ENCODE measurements around the gene TUBGCP5. TPM values are rescaled to one million over a fixed set of nuclear protein-coding genes. Genes with fewer than 3 reads are reported as not detected.
"Not testable (repeated sequence)": the region's sequence is repeated elsewhere in the genome, so short reads cannot be mapped to it uniquely, and the experiment has no call there.

TUBGCP5 gene
- total and polyA plus RNA-seq, 2 donors (not counting 1 experiment from before 2014, with no cell fraction given), result 11.0 to 23.1 TPM

- ATAC-seq (ENCODE audit: low read depth); H3K27me3 Mint-ChIP-seq: not testable (repeated sequence)
Observed at GRCh38 chr15:23043987-23044386, 4.6 kb upstream of the TUBGCP5 start.

DNA sequence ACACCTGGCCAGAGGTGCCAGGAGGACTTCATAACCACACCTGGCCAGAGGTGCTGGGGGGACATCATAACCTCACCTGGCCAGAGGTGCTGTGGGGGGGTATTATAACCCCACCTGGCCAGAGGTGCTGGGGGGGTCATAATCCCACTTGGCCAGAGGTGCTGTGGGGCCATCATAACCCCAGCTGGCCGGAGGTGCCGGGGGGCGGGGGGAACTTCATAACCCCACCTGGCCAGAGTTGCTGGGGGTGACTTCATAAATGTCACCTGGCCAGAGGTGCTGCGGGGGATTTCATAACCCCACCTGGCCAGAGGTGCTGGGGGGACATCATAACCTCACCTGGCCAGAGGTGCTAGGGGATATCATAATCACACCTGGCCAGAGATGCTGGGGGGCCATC lies 4.2 kb upstream of the TUBGCP5 start:
- H3K4me1 Mint-ChIP-seq; H3K4me3 ChIP-seq (ENCODE audit: control extremely low read depth in 1 of 5, extremely low read depth in 1 of 5, insufficient read depth in 1 of 5, low read depth in 2 of 5, low read length in 4 of 5); DNase-seq; ATAC-seq (ENCODE audit: low read depth); H3K4me2 ChIP-seq (replicated peaks; ENCODE audit: low read depth, low read length, poor library complexity, severe bottlenecking); H3K9me3 Mint-ChIP-seq (ENCODE audit: insufficient read depth); H3K79me2 ChIP-seq (ENCODE audit: control insufficient read depth, insufficient read depth, low read length); H2AFZ ChIP-seq (ENCODE audit: insufficient read depth, low read depth, low read length, poor library complexity, severe bottlenecking); H3K27ac ChIP-seq (ENCODE audit: low read length in 2 of 2); H3K4me3 Mint-ChIP-seq; POLR2A ChIA-PET; intact Hi-C loops (cut with micrococcal nuclease); H4K20me1 ChIP-seq (ENCODE audit: control insufficient read depth, insufficient read depth, low read length, poor library complexity, severe bottlenecking); H3K36me3 ChIP-seq (replicated peaks in 1 of 2; ENCODE audit: control extremely low read depth in 1 of 2, control insufficient read depth in 1 of 2, extremely low read depth in 1 of 2, insufficient read depth in 2 of 2, low read length in 1 of 2); CTCF ChIA-PET; H3K27me3 Mint-ChIP-seq; H3K27me3 ChIP-seq (replicated peaks in 1 of 4; ENCODE audit: control extremely low read depth in 1 of 4, control insufficient read depth in 3 of 4, insufficient read depth in 4 of 4, low read length in 3 of 4); H3K9ac ChIP-seq (ENCODE audit: low read length); H3K27ac Mint-ChIP-seq: not testable (repeated sequence)
- Histone ChIP-seq H3K9me3 (ENCODE audit: control extremely low read depth in 1 of 3, control insufficient read depth in 2 of 3, insufficient read depth in 1 of 3, low read length in 2 of 3) (peaks cover 0 to 10% (median 0%) of the 10 kb centered on the region in 3 donors), H3K4me1 (ENCODE audit: control insufficient read depth in 2 of 2, insufficient read depth in 2 of 2, low read length in 2 of 2) (peaks cover 3 to 10% of the 10 kb centered on the region in 2 donors)
- 100% methylated on average over 2 of the region's 4 CpGs for WGBS (ENCODE audit: insufficient coverage)

More at GRCh38 chr15:23043987-23044386, 4.6 kb upstream of the TUBGCP5 start:
- H3K4me1 ChIP-seq (ENCODE audit: control insufficient read depth in 2 of 2, insufficient read depth in 2 of 2, low read length in 2 of 2); intact Hi-C loops (cut with micrococcal nuclease); H3K4me1 Mint-ChIP-seq; H3K4me3 ChIP-seq (ENCODE audit: control extremely low read depth in 1 of 5, extremely low read depth in 1 of 5, insufficient read depth in 1 of 5, low read depth in 2 of 5, low read length in 4 of 5); POLR2A ChIA-PET; DNase-seq; H4K20me1 ChIP-seq (ENCODE audit: control insufficient read depth, insufficient read depth, low read length, poor library complexity, severe bottlenecking); H3K79me2 ChIP-seq (ENCODE audit: control insufficient read depth, insufficient read depth, low read length); H3K27ac Mint-ChIP-seq; H3K27ac ChIP-seq (ENCODE audit: low read length in 2 of 2); H3K4me3 Mint-ChIP-seq; H2AFZ ChIP-seq (ENCODE audit: insufficient read depth, low read depth, low read length, poor library complexity, severe bottlenecking); H3K36me3 ChIP-seq (replicated peaks in 1 of 2; ENCODE audit: control extremely low read depth in 1 of 2, control insufficient read depth in 1 of 2, extremely low read depth in 1 of 2, insufficient read depth in 2 of 2, low read length in 1 of 2); H3K9me3 Mint-ChIP-seq (ENCODE audit: insufficient read depth); CTCF ChIA-PET; H3K4me2 ChIP-seq (replicated peaks; ENCODE audit: low read depth, low read length, poor library complexity, severe bottlenecking); H3K9ac ChIP-seq (ENCODE audit: low read length); H3K27me3 ChIP-seq (replicated peaks in 1 of 4; ENCODE audit: control extremely low read depth in 1 of 4, control insufficient read depth in 3 of 4, insufficient read depth in 4 of 4, low read length in 3 of 4): not testable (repeated sequence)
- peaks cover 0 to 11% (median 0%) of the 10 kb centered on the region in 3 donors for H3K9me3 ChIP-seq (ENCODE audit: control extremely low read depth in 1 of 3, control insufficient read depth in 2 of 3, insufficient read depth in 1 of 3, low read length in 2 of 3)
- WGBS (ENCODE audit: insufficient coverage), result 100% methylated on average over 1 of the region's 2 CpGs

GRCh38 chr15:23041736-23042135 lies 2.4 kb upstream of the TUBGCP5 start:
- H3K4me3 ChIP-seq (ENCODE audit: control extremely low read depth in 1 of 5, extremely low read depth in 1 of 5, insufficient read depth in 1 of 5, low read depth in 2 of 5, low read length in 4 of 5); H3K27me3 ChIP-seq (replicated peaks in 1 of 4; ENCODE audit: control extremely low read depth in 1 of 4, control insufficient read depth in 3 of 4, insufficient read depth in 4 of 4, low read length in 3 of 4); ATAC-seq (ENCODE audit: low read depth); H3K9me3 Mint-ChIP-seq (ENCODE audit: insufficient read depth); H3K4me3 Mint-ChIP-seq; H3K4me1 Mint-ChIP-seq; H3K4me2 ChIP-seq (replicated peaks; ENCODE audit: low read depth, low read length, poor library complexity, severe bottlenecking); H3K79me2 ChIP-seq (ENCODE audit: control insufficient read depth, insufficient read depth, low read length); H3K9me3 ChIP-seq (ENCODE audit: control extremely low read depth in 1 of 3, control insufficient read depth in 2 of 3, insufficient read depth in 1 of 3, low read length in 2 of 3); H3K9ac ChIP-seq (ENCODE audit: low read length); intact Hi-C loops (cut with micrococcal nuclease); POLR2A ChIA-PET; H3K27ac Mint-ChIP-seq; H3K36me3 ChIP-seq (replicated peaks in 1 of 2; ENCODE audit: control extremely low read depth in 1 of 2, control insufficient read depth in 1 of 2, extremely low read depth in 1 of 2, insufficient read depth in 2 of 2, low read length in 1 of 2); H3K27ac ChIP-seq (ENCODE audit: low read length in 2 of 2); H2AFZ ChIP-seq (ENCODE audit: insufficient read depth, low read depth, low read length, poor library complexity, severe bottlenecking); H4K20me1 ChIP-seq (ENCODE audit: control insufficient read depth, insufficient read depth, low read length, poor library complexity, severe bottlenecking); H3K27me3 Mint-ChIP-seq; CTCF ChIA-PET: not testable (repeated sequence)
- H3K4me1 ChIP-seq (ENCODE audit: control insufficient read depth in 2 of 2, insufficient read depth in 2 of 2, low read length in 2 of 2), result peaks cover 8 to 10% of the 10 kb centered on the region in 2 donors
- WGBS (ENCODE audit: insufficient coverage), result 98% methylated on average over 8 of the region's 8 CpGs
- peak; percentile 10 for DNase-seq

Data from B cell (primary cell).